Measurements from ENCODE around the gene PLEKHA7. TPM values are rescaled to one million over a fixed set of nuclear protein-coding genes. Genes with fewer than 3 reads are reported as not detected.

PLEKHA7 gene
- total and polyA plus RNA-seq, 8 donors = 14.9 to 29.9 (median 20.0) TPM

GRCh38 chr11:16883174-16883573 is 131.0 kb downstream of the PLEKHA7 start:
- no peak for DNase-seq

GRCh38 chr11:16881766-16882165 is 132.4 kb downstream of the PLEKHA7 start:
- Histone ChIP-seq H3K36me3 (no peaks in the 10 kb centered on the region), H3K4me3 (no peak overlapping the region), H3K27ac (peak overlapping the region in 1 of 4 donors; percentile 6), H3K9me3 (no peaks in the 10 kb centered on the region), H3K27me3 (no peaks in the 10 kb centered on the region), H3K4me1 (peaks cover 13 to 28% (median 17%) of the 10 kb centered on the region in 3 donors)
- no peak for TF ChIP-seq CTCF (IDR thresholded peaks at IDR 0.05)
- ATAC-seq = peak in 2 of 4 donors; percentile 11
- no peak for DNase-seq
- no peak for FAIRE-seq
- WGBS, 2 donors = 43 to 51% methylated on average over 3 of the region's 3 CpGs
- intact Hi-C loops (cut with DNase I) = no loop called here

More at GRCh38 chr11:16883174-16883573, 131.0 kb downstream of the PLEKHA7 start:
- H3K4me3 ChIP-seq = no peak overlapping the region
- intact Hi-C loops (cut with DNase I) = no loop called here
- H3K9me3 ChIP-seq = no peaks in the 10 kb centered on the region
- H3K27ac ChIP-seq = no peak overlapping the region
- H3K36me3 ChIP-seq = no peaks in the 10 kb centered on the region
- WGBS, 2 donors = 40 to 45% methylated on average over 3 of the region's 3 CpGs
- peak in 3 of 4 donors; percentile 16 to 65 (median 31) for ATAC-seq
- no peak for FAIRE-seq
- H3K27me3 ChIP-seq = no peaks in the 10 kb centered on the region
- TF ChIP-seq CTCF (IDR thresholded peaks at IDR 0.05) = no peak
- H3K4me1 ChIP-seq = peaks cover 13 to 28% (median 17%) of the 10 kb centered on the region in 3 donors

GRCh38 chr11:16881074-16881709 is 133.0 kb downstream of the PLEKHA7 start:
- no peak overlapping the region for H3K4me3 ChIP-seq
- 30 to 36% methylated on average over 8 of the region's 8 CpGs for WGBS, 2 donors
- no peaks in the 10 kb centered on the region for H3K9me3 ChIP-seq
- ATAC-seq (peak; percentile 93 to 95 (median 94)), FAIRE-seq (no peak), DNase-seq (peak; percentile 57 to 83 (median 70))
- H3K27ac ChIP-seq = peak overlapping the region in 1 of 4 donors; percentile 6
- H3K36me3 ChIP-seq = no peaks in the 10 kb centered on the region
- intact Hi-C loops (cut with DNase I) = no loop called here
- peak in 1 of 4 donors; percentile 17 for TF ChIP-seq CTCF (IDR thresholded peaks at IDR 0.05)
- H3K27me3 ChIP-seq = no peaks in the 10 kb centered on the region
- peaks cover 13 to 28% (median 17%) of the 10 kb centered on the region in 3 donors for H3K4me1 ChIP-seq

DNA sequence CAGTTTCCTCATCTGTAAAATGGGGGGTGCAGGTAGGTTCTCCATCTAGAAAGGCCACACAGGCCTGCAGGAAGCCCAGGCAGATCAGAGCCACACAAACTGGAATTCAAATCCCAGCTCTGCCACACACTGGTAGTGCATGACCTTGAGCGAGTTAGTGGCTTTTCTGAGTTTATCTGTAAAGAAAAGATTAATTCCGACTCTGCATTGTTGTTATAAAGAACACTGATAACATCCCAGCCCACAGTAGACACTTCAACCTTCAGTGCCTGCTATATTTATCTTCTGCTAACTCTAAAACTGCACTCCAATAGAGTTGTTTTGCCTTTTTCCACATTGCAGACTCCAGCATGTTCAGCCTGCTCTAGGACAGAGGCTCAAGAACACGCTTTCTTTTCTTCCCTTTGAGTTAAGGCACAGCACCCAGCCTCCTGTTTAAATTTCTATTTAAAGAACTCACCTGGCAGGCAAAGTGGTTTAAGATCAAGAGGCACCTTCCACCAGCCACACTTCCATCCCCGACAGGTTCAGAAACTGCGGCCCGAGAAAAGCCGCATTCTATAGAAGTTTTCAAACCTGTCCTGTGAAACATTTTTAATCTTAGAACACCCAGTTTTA is 133.9 kb downstream of the PLEKHA7 start:
- H3K9me3 ChIP-seq = no peaks in the 10 kb centered on the region
- H3K27me3 ChIP-seq = no peaks in the 10 kb centered on the region
- no peak for TF ChIP-seq CTCF (IDR thresholded peaks at IDR 0.05)
- peak overlapping the region in 1 of 4 donors; percentile 3 for H3K27ac ChIP-seq
- 25 to 27% methylated on average over 7 of the region's 7 CpGs for WGBS, 2 donors
- peak; percentile 14 to 50 (median 30) for ATAC-seq
- H3K4me3 ChIP-seq = no peak overlapping the region
- intact Hi-C loops (cut with DNase I) = no loop called here
- H3K4me1 ChIP-seq = peaks cover 13 to 28% (median 17%) of the 10 kb centered on the region in 3 donors
- no peaks in the 10 kb centered on the region for H3K36me3 ChIP-seq
- DNase-seq = no peak
- no peak for FAIRE-seq

DNA sequence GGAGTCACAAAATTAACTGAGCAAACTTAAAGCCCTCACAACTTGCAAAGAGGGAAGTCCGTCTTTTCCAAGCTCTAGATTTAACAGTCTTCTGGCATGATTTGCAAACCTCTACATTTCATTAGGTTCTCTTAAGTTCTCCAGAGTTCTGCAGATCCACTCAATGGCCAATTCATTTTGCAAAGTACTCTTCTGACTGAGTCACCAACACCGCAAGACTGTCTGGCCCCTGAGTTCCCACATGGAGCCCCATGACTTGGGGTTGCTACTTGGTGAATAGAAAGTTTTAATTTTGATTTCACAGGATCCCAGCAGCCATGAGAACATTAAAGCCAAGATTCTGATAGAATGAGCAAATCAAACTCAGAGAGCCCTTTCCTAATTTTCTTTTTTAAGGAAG is 134.5 kb downstream of the PLEKHA7 start:
- DNase-seq (no peak), ATAC-seq (no peak), FAIRE-seq (no peak)
- no peak overlapping the region for H3K27ac ChIP-seq
- H3K36me3 ChIP-seq = no peaks in the 10 kb centered on the region
- no peaks in the 10 kb centered on the region for H3K27me3 ChIP-seq
- WGBS, 2 donors = 90 to 96% methylated on average over 2 of the region's 2 CpGs
- H3K9me3 ChIP-seq = no peaks in the 10 kb centered on the region
- no peak overlapping the region for H3K4me3 ChIP-seq
- H3K4me1 ChIP-seq = peaks cover 13 to 28% (median 17%) of the 10 kb centered on the region in 3 donors
- intact Hi-C loops (cut with DNase I) = loop anchor here in 1 of 3 donors (10.0 kb wide), 1 partner anchor 55 kb away; no protein-coding TSS in a partner anchor
- TF ChIP-seq CTCF (IDR thresholded peaks at IDR 0.05) = no peak
